Adrenal gland (tissue), 12 donors: ENCODE measurements around the gene OLFM2. TPM values are rescaled to one million over a fixed set of nuclear protein-coding genes. Genes with fewer than 3 reads are reported as not detected.
"Not testable (repeated sequence)": the region's sequence is repeated elsewhere in the genome, so short reads cannot be mapped to it uniquely, and the experiment has no call there.

ENCODE experiments used
- DNase-seq, 7 donors: peaks; one replicate each; pipeline ENCODE4 v3.0.0-alpha.2; 2019 to 2020
- H3K27ac ChIP-seq, 5 donors: fragments of 200-600 bp; sonication (generic) in 4 of 5; 1 replicate in 3 of 5; 2 replicates in 2 of 5; pipeline versions ENCODE4 v1.5.1 to v1.8.0; 2016 to 2020; ENCODE audit warnings: mild to moderate bottlenecking in 1 of 5
- H3K27me3 ChIP-seq: fragments of 200-600 bp; 2 replicates; pipeline ENCODE4 v1.8.0; 2021
- H3K36me3 ChIP-seq, 2 donors: fragments of 200-600 bp; replicated peaks in 1 of 2; 1 replicate in 1 of 2; 2 replicates in 1 of 2; pipeline versions ENCODE4 v1.5.1 to v1.8.0; 2018 to 2022
- H3K4me1 ChIP-seq, 2 donors: fragments of 200-600 bp; replicated peaks in 1 of 2; 1 replicate in 1 of 2; 2 replicates in 1 of 2; pipeline versions ENCODE4 v1.5.1 to v1.8.0; 2018 to 2021
- H3K4me3 ChIP-seq, 4 donors: fragments of 200-600 bp; sonication (generic) in 3 of 4; one replicate each; pipeline ENCODE4 v1.5.1; 2016 to 2018
- H3K9me3 ChIP-seq, 3 donors: fragments of 200-600 bp; sonication (generic) in 1 of 3; replicated peaks in 1 of 3; 1 replicate in 2 of 3; 2 replicates in 1 of 3; pipeline versions ENCODE4 v1.5.1 to v1.8.0; 2016 to 2021
- POLR2A ChIP-seq, 2 donors: fragments of 450-650 bp; IDR thresholded peaks; one replicate each; pipeline ENCODE4 v1.6.1; 2017; ENCODE audit warnings: antibody characterized with exemption in 2 of 2, mild to moderate bottlenecking in 2 of 2, moderate library complexity in 1 of 2
- WGBS, 4 donors: extraction: QIAGEN DNeasy Blood & Tissue Kit in 2 of 4; methylation state at CpG; one replicate each; pipeline versions ENCODE4 v1.1.5 to v1.1.7; 2013 to 2017; 5-methylcytosine and 5-hydroxymethylcytosine counted together
- intact Hi-C, 2 donors: fragments of 100-400 bp; cut with DNase I; formaldehyde crosslinking; loops; one replicate each; pipeline versions ENCODE4 v1.14.1 to v1.15.0; 2022 to 2023
- polyA plus RNA-seq, 3 donors: library from polyadenylated mRNA; stranded (reverse); fragments of 200-250 nt in 2 of 3; fragments of 350-450 nt in 1 of 3; fragmentation: Illumina TruSeq in 1 of 3; extraction: RNeasy Lipid Tissue Mini Kit (QIAGEN cat#74804) in 1 of 3; gene quantifications; one replicate each; pipeline ENCODE4 v1.2.3, GENCODE V29; 2013 to 2014
- total RNA-seq, 9 donors: library from RNA; depleted of rRNA in 4 of 9; stranded (reverse); fragments of >200 nt in 4 of 9; fragments of 120-200 nt in 1 of 9; fragmentation: NEBNext Ultra II Directional in 1 of 9; extraction: Animal tissue kit (Norgen Biotek cat#: 25700) in 1 of 9; gene quantifications; one replicate each; pipeline versions ENCODE4 v1.1.0 to v1.2.4, GENCODE V29; 2013 to 2023
- TF ChIP-seq, protein P1 (sequence below), 6 experiments: fragments of 450-650 bp in 4 of 6; fragments of 200-600 bp in 2 of 6; sonication (generic) in 1 of 6; IDR thresholded peaks; 1 replicate in 5 of 6; 2 replicates in 1 of 6; pipeline versions ENCODE4 v1.5.1 to v1.8.0; 2016 to 2021; ENCODE audit warnings: antibody characterized with exemption in 6 of 6, mild to moderate bottlenecking in 2 of 6, moderate library complexity in 1 of 6
- donor health status: healthy with polysubstance abuse.
- donor health status: Bipolar disorder and iron deficiency.
- donor health status: DM: yes; HTN: yes; CAD: no.
- donor health status: DM: no; HTN: no; CAD: no.
- donor health status: DM: no; HTN: no; CAD: no.
- donor health status: DM: yes; HTN: yes; CAD: no.

OLFM2 gene
- total and polyA plus RNA-seq, 12 donors = 2.2 to 76.2 (median 51.5) TPM

- WGBS, 4 donors = 8 to 26% (median 13%) methylated on average over 6 to 23 of the region's 23 CpGs
- H3K9me3 ChIP-seq = no peaks in the 10 kb centered on the region
- H3K4me3 ChIP-seq = no peak overlapping the region
- DNase-seq = peak; percentile 81 to 94 (median 88)
- TF ChIP-seq POLR2A (IDR thresholded peaks at IDR 0.05) = peak in 1 of 2 donors; percentile 43
- TF ChIP-seq, protein P1, sequence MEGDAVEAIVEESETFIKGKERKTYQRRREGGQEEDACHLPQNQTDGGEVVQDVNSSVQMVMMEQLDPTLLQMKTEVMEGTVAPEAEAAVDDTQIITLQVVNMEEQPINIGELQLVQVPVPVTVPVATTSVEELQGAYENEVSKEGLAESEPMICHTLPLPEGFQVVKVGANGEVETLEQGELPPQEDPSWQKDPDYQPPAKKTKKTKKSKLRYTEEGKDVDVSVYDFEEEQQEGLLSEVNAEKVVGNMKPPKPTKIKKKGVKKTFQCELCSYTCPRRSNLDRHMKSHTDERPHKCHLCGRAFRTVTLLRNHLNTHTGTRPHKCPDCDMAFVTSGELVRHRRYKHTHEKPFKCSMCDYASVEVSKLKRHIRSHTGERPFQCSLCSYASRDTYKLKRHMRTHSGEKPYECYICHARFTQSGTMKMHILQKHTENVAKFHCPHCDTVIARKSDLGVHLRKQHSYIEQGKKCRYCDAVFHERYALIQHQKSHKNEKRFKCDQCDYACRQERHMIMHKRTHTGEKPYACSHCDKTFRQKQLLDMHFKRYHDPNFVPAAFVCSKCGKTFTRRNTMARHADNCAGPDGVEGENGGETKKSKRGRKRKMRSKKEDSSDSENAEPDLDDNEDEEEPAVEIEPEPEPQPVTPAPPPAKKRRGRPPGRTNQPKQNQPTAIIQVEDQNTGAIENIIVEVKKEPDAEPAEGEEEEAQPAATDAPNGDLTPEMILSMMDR (IDR thresholded peaks at IDR 0.05) = peak; percentile 88 to 99 (median 98)
- H3K4me1 ChIP-seq = peaks cover 19 to 32% of the 10 kb centered on the region in 2 donors
- peak overlapping the region in 4 of 5 donors; percentile 42 to 67 (median 50) for H3K27ac ChIP-seq
- no peaks in the 10 kb centered on the region for H3K36me3 ChIP-seq
- intact Hi-C loops = loop anchor here (5.0 to 10.0 kb wide), 3 partner anchors 98 to 320 kb away; partner anchors contain the start of genes EIF3G (in 1 of the 2), MRPL4 (in 1 of the 2) and P2RY11 (in 1 of the 2)
- no peaks in the 10 kb centered on the region for H3K27me3 ChIP-seq
These were observed 2.0 kb downstream of the OLFM2 start for GRCh38 chr19:9934132-9934950.

DNA sequence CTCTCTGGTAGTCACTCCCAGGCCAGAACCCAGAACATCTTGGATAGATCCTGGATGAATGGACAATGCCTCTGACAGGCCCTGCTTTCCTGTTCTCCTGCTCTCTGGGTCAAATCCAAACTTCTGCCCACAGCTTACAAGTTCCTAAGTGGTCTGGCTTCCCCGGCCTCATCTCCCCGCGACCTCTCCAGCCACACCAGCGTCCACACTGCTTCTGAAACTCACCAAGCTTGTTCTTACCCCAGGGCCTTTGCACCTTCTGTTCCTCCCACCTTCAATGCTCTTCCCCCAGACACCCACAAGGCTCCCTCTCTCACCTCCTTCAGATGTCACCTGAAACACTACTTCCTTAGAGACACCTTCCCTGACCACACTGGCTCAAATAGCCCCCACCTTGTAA is 3.5 kb downstream of the OLFM2 start:
- TF ChIP-seq POLR2A (IDR thresholded peaks at IDR 0.05) = no peak
- TF ChIP-seq, protein P1 (IDR thresholded peaks at IDR 0.05) = no peak
- H3K27me3 ChIP-seq = no peaks in the 10 kb centered on the region
- no peaks in the 10 kb centered on the region for H3K9me3 ChIP-seq
- H3K36me3 ChIP-seq = no peaks in the 10 kb centered on the region
- DNase-seq = no peak
- intact Hi-C loops = loop anchor here (5.0 to 10.0 kb wide), 3 partner anchors 99 to 322 kb away; partner anchors contain the start of genes EIF3G (in 1 of the 2), MRPL4 (in 1 of the 2) and P2RY11 (in 1 of the 2)
- 89 to 95% (median 92%) methylated on average over 4 of the region's 4 CpGs for WGBS, 4 donors
- H3K27ac ChIP-seq = no peak overlapping the region
- H3K4me3 ChIP-seq = no peak overlapping the region
- H3K4me1 ChIP-seq = peaks cover 19 to 32% of the 10 kb centered on the region in 2 donors

GRCh38 chr19:9931629-9932028 is 4.7 kb downstream of the OLFM2 start:
- intact Hi-C loops = loop anchor here (2.0 to 10.0 kb wide), 4 partner anchors 99 to 323 kb away; partner anchors contain the start of genes EIF3G (in 1 of the 2), MRPL4 (in 1 of the 2) and P2RY11 (in 1 of the 2)
- Histone ChIP-seq H3K4me3 (no peak overlapping the region), H3K27me3 (no peaks in the 10 kb centered on the region), H3K9me3 (no peaks in the 10 kb centered on the region), H3K36me3 (no peaks in the 10 kb centered on the region), H3K4me1 (peaks cover 16 to 28% of the 10 kb centered on the region in 2 donors), H3K27ac (no peak overlapping the region)
- 80 to 95% (median 88%) methylated on average over 1 of the region's 1 CpG for whole genome bisulfite sequencing, 4 donors
- no peak for TF ChIP-seq POLR2A (IDR thresholded peaks at IDR 0.05)
- TF ChIP-seq, protein P1 (IDR thresholded peaks at IDR 0.05) = no peak
- DNase-seq = no peak

DNA sequence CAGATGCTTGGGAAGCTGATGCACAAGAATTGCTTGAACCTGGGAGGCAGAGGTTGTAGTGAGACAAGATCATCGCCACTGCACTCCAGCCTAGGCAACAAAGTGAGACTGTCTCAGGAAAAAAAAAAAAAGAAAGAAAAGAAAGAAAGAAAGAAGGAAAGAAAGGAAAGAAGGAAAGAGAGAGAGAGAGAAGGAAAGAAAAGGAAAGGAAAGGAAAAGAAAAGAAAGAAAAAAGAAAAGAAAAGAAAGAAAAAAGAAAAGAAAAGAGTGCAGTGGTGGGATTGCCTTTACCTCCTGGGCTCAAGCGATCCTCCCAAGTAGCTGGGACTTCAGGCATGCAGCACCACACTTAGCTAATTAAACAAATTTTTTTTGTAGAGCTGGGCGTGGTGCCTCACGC is 12.9 kb downstream of the OLFM2 start:
- Histone ChIP-seq H3K27ac (no peak overlapping the region), H3K36me3 (no peaks in the 10 kb centered on the region), H3K4me1 (no peaks in the 10 kb centered on the region), H3K4me3 (no peak overlapping the region), H3K9me3 (no peaks in the 10 kb centered on the region), H3K27me3 (no peaks in the 10 kb centered on the region)
- WGBS, 4 donors = 88 to 94% (median 93%) methylated on average over 4 of the region's 4 CpGs
- TF ChIP-seq POLR2A (IDR thresholded peaks at IDR 0.05) = no peak
- TF ChIP-seq, protein P1 (IDR thresholded peaks at IDR 0.05) = no peak
- intact Hi-C loops = no loop called here
- DNase-seq = no peak

DNA sequence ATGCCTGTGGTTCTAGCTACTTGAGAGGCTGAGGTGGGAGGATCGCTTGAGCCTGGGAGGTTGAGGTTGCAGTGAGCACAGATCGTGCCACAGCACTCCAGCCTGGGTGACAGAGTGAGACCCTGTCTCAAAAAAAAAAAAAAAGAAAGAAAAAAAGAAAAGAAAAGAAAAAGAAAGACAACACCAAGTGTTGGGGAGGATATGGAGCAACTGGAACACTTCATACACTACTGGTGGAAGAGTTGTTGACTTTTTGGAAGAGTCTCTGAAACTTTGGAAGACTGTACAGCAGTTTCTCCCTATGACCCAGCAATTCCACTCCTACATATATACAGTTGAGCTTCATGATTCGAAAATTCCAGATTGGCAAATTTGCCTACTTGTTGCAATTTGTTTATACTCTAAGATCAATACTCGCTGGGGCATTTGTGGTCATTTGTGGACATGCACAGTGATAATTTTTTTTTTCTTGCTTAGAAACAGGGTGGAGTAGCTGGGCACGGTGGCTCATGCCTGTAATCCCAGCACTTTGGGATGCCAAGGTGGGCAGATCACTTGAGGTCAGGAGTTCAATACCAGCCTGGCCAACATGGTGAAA is 13.4 kb downstream of the OLFM2 start:
- H3K27me3 ChIP-seq, H3K36me3 ChIP-seq, H3K9me3 ChIP-seq, DNase-seq, H3K4me3 ChIP-seq, H3K27ac ChIP-seq, H3K4me1 ChIP-seq, intact Hi-C loops: not testable (repeated sequence)
- 92 to 97% (median 93%) methylated on average over 5 of the region's 5 CpGs for WGBS, 4 donors
